Right cardiac atrium (tissue), 5 donors: ENCODE data around the gene HOXA2. TPM values are rescaled to one million over a fixed set of nuclear protein-coding genes. Genes with fewer than 3 reads are reported as not detected.

Experiments
- ATAC-seq, 2 donors: fragments of 200-7000 bp; cut with Tn5 transposase; one replicate each; pipeline versions ENCODE4 v1.8.0 to v1.9.1; 2020; ENCODE audit warnings: moderate library complexity in 2 of 2, mild to moderate bottlenecking in 1 of 2
- DNase-seq, 3 donors: peaks; one replicate each; pipeline ENCODE4 v3.0.0-alpha.2; 2020
- H3K27ac ChIP-seq: one replicate; pipeline ENCODE4 v1.5.1; 2013; ENCODE audit warnings: mild to moderate bottlenecking, low read length, control low read depth, moderate library complexity
- H3K27me3 ChIP-seq: one replicate; pipeline ENCODE4 v1.6.1; 2013; ENCODE audit not compliant: control insufficient read depth, insufficient read depth
- H3K4me1 ChIP-seq: one replicate; pipeline ENCODE4 v1.6.1; 2013; ENCODE audit warnings: low read length; ENCODE audit not compliant: control insufficient read depth, insufficient read depth
- H3K4me3 ChIP-seq: one replicate; pipeline ENCODE4 v1.5.1; 2013; ENCODE audit warnings: low read length, control low read depth
- H3K9me3 ChIP-seq: one replicate; pipeline ENCODE4 v1.6.1; 2013; ENCODE audit warnings: low read length; ENCODE audit not compliant: control insufficient read depth
- WGBS: extraction: QIAGEN DNeasy Blood & Tissue Kit; methylation state at CpG from one replicate; pipeline ENCODE4 v1.1.7; 2013; 5-methylcytosine and 5-hydroxymethylcytosine counted together
- intact Hi-C, 4 donors: fragments of 100-400 bp; cut with DNase I; formaldehyde crosslinking; loops; one replicate each; pipeline versions ENCODE4 v1.11.0 to v1.14.0; 2022 to 2023
- polyA plus RNA-seq: library from polyadenylated mRNA; stranded (reverse); fragments of 200-250 nt; gene quantifications from one replicate; pipeline ENCODE4 v1.2.3, GENCODE V29; 2013
- total RNA-seq, 4 donors: library from RNA; stranded (reverse); fragmentation: NEBNext Ultra II Directional; extraction: Animal tissue kit (Norgen Biotek cat#: 25700); gene quantifications; one replicate each; pipeline ENCODE4 v1.2.1, GENCODE V29; 2021
- donor health status: healthy with polysubstance abuse.
- donor health status: DM: no; HTN: yes; CAD: no.
- donor health status: DM: no; HTN: no; CAD: no.
- donor health status: DM: no; HTN: yes; CAD: no; lungs with severe emphysema.
- donor health status: DM: yes; HTN: yes; CAD: no.

HOXA2 gene
- total and polyA plus RNA-seq, 5 donors = 0.12 to 0.60 (median 0.36) TPM; not detected in 1

- ATAC-seq = no peak
- H3K27me3 ChIP-seq = no peaks in the 10 kb centered on the region
- 46% methylated on average over 6 of the region's 6 CpGs for WGBS
Measured at GRCh38 chr7:27071622-27072390, 30.7 kb downstream of the HOXA2 start.

GRCh38 chr7:27068259-27068658 is 34.2 kb downstream of the HOXA2 start:
- intact Hi-C loops = no loop called here
- H3K4me3 ChIP-seq = no peak overlapping the region
- DNase-seq (no peak), ATAC-seq (no peak)
- no peaks in the 10 kb centered on the region for H3K27me3 ChIP-seq
- 93% methylated on average over 1 of the region's 1 CpG for WGBS
- H3K9me3 ChIP-seq = no peaks in the 10 kb centered on the region
- no peak overlapping the region for H3K27ac ChIP-seq
- no peaks in the 10 kb centered on the region for H3K4me1 ChIP-seq

More at GRCh38 chr7:27071622-27072390, 30.7 kb downstream of the HOXA2 start:
- no peaks in the 10 kb centered on the region for H3K9me3 ChIP-seq
- DNase-seq = no peak
- intact Hi-C loops = no loop called here
- H3K4me1 ChIP-seq = no peaks in the 10 kb centered on the region
- H3K27ac ChIP-seq = no peak overlapping the region
- H3K4me3 ChIP-seq = no peak overlapping the region

DNA sequence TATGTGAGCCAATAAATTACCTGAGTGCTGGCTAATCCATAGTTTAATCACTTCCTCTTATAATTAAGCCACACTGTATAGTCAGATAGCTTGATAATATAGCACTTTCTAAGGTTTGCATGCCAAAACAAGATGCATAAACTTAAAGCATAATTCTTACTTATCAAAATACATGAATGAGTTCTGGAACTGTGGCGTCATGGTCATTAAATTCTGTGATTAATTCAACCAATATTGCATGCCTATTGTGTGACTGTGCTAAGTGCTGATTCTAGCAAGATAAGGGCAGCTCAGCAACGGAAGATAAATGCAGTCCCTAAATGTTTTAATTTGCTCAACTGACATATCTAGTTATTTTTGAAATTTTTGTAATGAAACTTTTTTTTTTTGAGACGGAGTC is 36.3 kb downstream of the HOXA2 start:
- Histone ChIP-seq H3K4me3 (no peak overlapping the region), H3K27me3 (no peaks in the 10 kb centered on the region), H3K4me1 (no peaks in the 10 kb centered on the region), H3K9me3 (no peaks in the 10 kb centered on the region), H3K27ac (no peak overlapping the region)
- DNase-seq = no peak
- WGBS = 76% methylated on average over 3 of the region's 3 CpGs
- intact Hi-C loops = no loop called here
- no peak for ATAC-seq

GRCh38 chr7:27065709-27066108 is 36.8 kb downstream of the HOXA2 start:
- DNase-seq (no peak), ATAC-seq (no peak)
- WGBS = 92% methylated on average over 2 of the region's 2 CpGs
- no peaks in the 10 kb centered on the region for H3K27me3 ChIP-seq
- no peak overlapping the region for H3K4me3 ChIP-seq
- no peaks in the 10 kb centered on the region for H3K4me1 ChIP-seq
- no peaks in the 10 kb centered on the region for H3K9me3 ChIP-seq
- H3K27ac ChIP-seq = no peak overlapping the region
- intact Hi-C loops = no loop called here

DNA sequence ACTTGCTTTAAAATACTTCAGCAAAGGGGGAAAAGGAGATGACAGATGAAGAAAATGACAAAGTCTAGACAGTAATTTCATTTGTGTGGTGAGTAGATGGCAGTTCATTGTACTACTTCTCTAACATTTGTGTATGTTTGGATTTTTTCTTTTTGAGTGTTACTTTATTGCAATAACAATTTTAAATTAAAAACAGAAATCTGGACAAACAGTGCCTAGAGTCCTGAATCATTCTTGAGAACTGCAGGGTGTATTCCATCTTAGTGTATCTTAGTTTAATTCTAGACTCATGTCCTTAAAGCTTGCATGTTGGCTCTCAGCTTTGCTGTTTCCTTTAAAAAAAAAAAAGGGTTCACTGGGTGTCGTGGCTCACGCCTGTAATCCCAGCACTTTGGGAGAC is 37.8 kb downstream of the HOXA2 start:
- DNase-seq (no peak), ATAC-seq (no peak)
- intact Hi-C loops = no loop called here

GRCh38 chr7:27064159-27064558 is 38.3 kb downstream of the HOXA2 start:
- no peaks in the 10 kb centered on the region for H3K27me3 ChIP-seq
- DNase-seq (no peak), ATAC-seq (no peak)
- H3K4me3 ChIP-seq = no peak overlapping the region
- no peaks in the 10 kb centered on the region for H3K9me3 ChIP-seq
- H3K27ac ChIP-seq = no peak overlapping the region
- intact Hi-C loops = no loop called here
- 31% methylated on average over 2 of the region's 2 CpGs for WGBS
- H3K4me1 ChIP-seq = no peaks in the 10 kb centered on the region

More for the DNA sequence above, 37.8 kb downstream of the HOXA2 start:
- Histone ChIP-seq H3K27me3 (no peaks in the 10 kb centered on the region), H3K4me3 (no peak overlapping the region), H3K9me3 (no peaks in the 10 kb centered on the region), H3K4me1 (no peaks in the 10 kb centered on the region), H3K27ac (no peak overlapping the region)
- WGBS = 90% methylated on average over 2 of the region's 2 CpGs

GRCh38 chr7:27062946-27063345 is 39.5 kb downstream of the HOXA2 start:
- Histone ChIP-seq H3K27ac (no peak overlapping the region), H3K4me3 (no peak overlapping the region), H3K27me3 (no peaks in the 10 kb centered on the region), H3K9me3 (no peaks in the 10 kb centered on the region), H3K4me1 (no peaks in the 10 kb centered on the region)
- 90% methylated on average over 4 of the region's 4 CpGs for WGBS
- intact Hi-C loops = no loop called here
- no peak for DNase-seq
- no peak for ATAC-seq

DNA sequence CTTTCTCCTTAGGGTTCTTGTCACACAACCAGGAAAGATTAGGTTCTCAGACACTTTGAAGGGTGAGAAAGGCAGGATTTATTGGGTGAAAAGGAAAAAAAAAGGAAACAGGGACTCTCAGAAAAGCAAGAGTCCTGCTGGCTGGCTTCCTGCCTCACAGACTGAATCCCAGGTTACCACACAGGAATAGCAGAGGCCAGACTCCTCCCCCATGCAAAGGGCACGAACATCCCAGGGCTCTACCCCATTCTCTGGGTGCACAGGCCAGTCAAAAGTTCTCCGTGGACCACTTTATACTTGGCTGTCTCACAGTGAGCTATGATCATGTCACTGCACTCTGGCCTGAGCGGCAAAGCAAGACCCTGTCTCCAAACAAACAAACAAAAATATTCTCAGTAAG is 49.3 kb downstream of the HOXA2 start:
- Histone ChIP-seq H3K4me1 (no peaks in the 10 kb centered on the region), H3K4me3 (no peak overlapping the region), H3K27me3 (no peaks in the 10 kb centered on the region), H3K9me3 (no peaks in the 10 kb centered on the region), H3K27ac (no peak overlapping the region)
- intact Hi-C loops = no loop called here
- ATAC-seq = no peak
- WGBS = 39% methylated on average over 3 of the region's 3 CpGs
- DNase-seq = no peak

DNA sequence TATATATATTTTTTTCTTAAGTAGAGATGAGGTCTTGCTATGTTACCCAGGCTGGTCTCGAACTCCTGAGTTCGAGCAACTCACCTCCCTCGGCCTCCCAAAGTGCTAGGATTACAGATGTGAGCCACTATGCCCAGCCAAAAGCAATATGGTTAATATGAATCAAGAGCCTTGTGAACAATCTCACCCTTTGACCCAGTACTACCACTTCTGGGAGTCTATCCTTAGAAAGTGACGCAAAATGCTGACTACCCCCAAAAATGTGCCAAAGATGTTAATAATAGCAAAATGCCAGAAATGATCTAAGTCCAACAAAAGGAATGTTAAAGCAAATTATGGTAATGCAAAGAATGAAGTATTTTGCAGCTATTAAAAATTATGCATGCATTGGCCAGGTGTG is 51.0 kb downstream of the HOXA2 start:
- intact Hi-C loops = no loop called here
- Histone ChIP-seq H3K9me3 (no peaks in the 10 kb centered on the region), H3K4me3 (no peak overlapping the region), H3K27ac (no peak overlapping the region), H3K4me1 (no peaks in the 10 kb centered on the region), H3K27me3 (no peaks in the 10 kb centered on the region)
- 84% methylated on average over 4 of the region's 4 CpGs for WGBS
- ATAC-seq (no peak), DNase-seq (no peak)

Other genes with a start within 250 kb of the HOXA2 start
- gene SKAP2, start 238.1 kb downstream of the HOXA2 start, total RNA-seq = 10 to 100 TPM in 3 of 4 donors, 1 to 10 TPM in 1; 9.2 to 13.9 (median 11.8) TPM
- gene SKAP2, start 238.1 kb downstream of the HOXA2 start, polyA plus RNA-seq = 5.5 TPM
- gene HOXA1, start 6.7 kb downstream of the HOXA2 start, total RNA-seq = under 1 TPM in 2 of 4 donors, not detected in 2; 0.15 to 0.29 TPM
- gene HOXA1, start 6.7 kb downstream of the HOXA2 start, polyA plus RNA-seq = 0.14 TPM
- 1 to 10 TPM in 2 of 4 donors, under 1 TPM in 2; 0.12 to 2.2 (median 1.1) TPM for gene HOXA4, start 28.1 kb upstream of the HOXA2 start, total RNA-seq
- 3.3 TPM for gene HOXA4, start 28.1 kb upstream of the HOXA2 start, polyA plus RNA-seq
- under 1 TPM in 1 of 4 donors, not detected in 3; 0.17 TPM for gene HOXA5, start 41.0 kb upstream of the HOXA2 start, total RNA-seq
- gene HOXA5, start 41.0 kb upstream of the HOXA2 start, polyA plus RNA-seq = 0.43 TPM
- not detected for gene HOXA6, start 45.1 kb upstream of the HOXA2 start, total RNA-seq
- not detected for gene HOXA6, start 45.1 kb upstream of the HOXA2 start, polyA plus RNA-seq
- gene HOXA3, start 49.9 kb upstream of the HOXA2 start, total RNA-seq = 1 to 10 TPM in 1 of 4 donors, under 1 TPM in 3; 0.28 to 1.3 (median 0.43) TPM
- gene HOXA3, start 49.9 kb upstream of the HOXA2 start, polyA plus RNA-seq = 1.0 TPM
- not detected for gene HOXA7, start 54.0 kb upstream of the HOXA2 start, total RNA-seq
- gene HOXA7, start 54.0 kb upstream of the HOXA2 start, polyA plus RNA-seq = 0.11 TPM
- gene HOXA9, start 62.9 kb upstream of the HOXA2 start, total RNA-seq = not detected
- not detected for gene HOXA9, start 62.9 kb upstream of the HOXA2 start, polyA plus RNA-seq
- not detected for gene HOXA10, start 71.6 kb upstream of the HOXA2 start, total RNA-seq
- gene HOXA10, start 71.6 kb upstream of the HOXA2 start, polyA plus RNA-seq = not detected
- gene HOXA11, start 82.5 kb upstream of the HOXA2 start, total RNA-seq = not detected
- not detected for gene HOXA11, start 82.5 kb upstream of the HOXA2 start, polyA plus RNA-seq
- gene HOXA13, start 97.4 kb upstream of the HOXA2 start, total RNA-seq = not detected
- not detected for gene HOXA13, start 97.4 kb upstream of the HOXA2 start, polyA plus RNA-seq
- not detected for gene EVX1, start 140.1 kb upstream of the HOXA2 start, total RNA-seq
- 0.05 TPM for gene EVX1, start 140.1 kb upstream of the HOXA2 start, polyA plus RNA-seq